CD4-positive, alpha-beta T cell (primary cell): ENCODE results near the gene METTL25B. TPM values are rescaled to one million over a fixed set of nuclear protein-coding genes. Genes with fewer than 3 reads are reported as not detected.

Experiments used
- ATAC-seq: fragments of 200-7000 bp; cut with Tn5 transposase; one replicate; pipeline ENCODE4 v1.10.0; 2022; ENCODE audit warnings: mild to moderate bottlenecking; ENCODE audit not compliant: poor library complexity
- CTCF ChIA-PET: fragments of 350-600 bp; sonication (Branson Sonifier 250); formaldehyde crosslinking; loops from one replicate; lab custom pipeline; 2021; ENCODE audit warnings: antibody characterized with exemption, inconsistent platforms; lab: Charles Lee
- POLR2A ChIA-PET: fragments of 350-600 bp; sonication (Branson Sonifier 250); formaldehyde crosslinking; loops from one replicate; lab custom pipeline; 2021; ENCODE audit warnings: antibody characterized with exemption, inconsistent platforms; lab: Charles Lee
- DNase-seq, 14 experiments: peaks; one replicate each; pipeline ENCODE4 v3.0.0-alpha.2; 2013 to 2020; ENCODE audit warnings: mixed read lengths in 2 of 14
- H3K27ac ChIP-seq, 2 donors: one replicate each; pipeline versions ENCODE4 v1.5.1 to v1.7.0; 2013; ENCODE audit warnings: low read length in 2 of 2, low read depth in 1 of 2, mild to moderate bottlenecking in 1 of 2
- H3K27me3 ChIP-seq, 2 experiments: 1 replicate in 1 of 2; 2 replicates in 1 of 2; pipeline versions ENCODE4 v1.6.1 to v1.7.0; 2013; ENCODE audit warnings: low read length in 2 of 2, control low read depth in 1 of 2, mild to moderate bottlenecking in 1 of 2, moderate library complexity in 1 of 2; ENCODE audit not compliant: insufficient read depth in 2 of 2, control insufficient read depth in 1 of 2
- H3K36me3 ChIP-seq: one replicate; pipeline ENCODE4 v1.6.1; 2013; ENCODE audit warnings: low read length, control low read depth; ENCODE audit not compliant: insufficient read depth
- H3K4me1 ChIP-seq: one replicate; pipeline ENCODE4 v1.6.1; 2013; ENCODE audit warnings: low read length, control low read depth; ENCODE audit not compliant: insufficient read depth
- H3K4me3 ChIP-seq: one replicate; pipeline ENCODE4 v1.5.1; 2013; ENCODE audit warnings: mild to moderate bottlenecking, low read length, moderate library complexity
- H3K9me3 ChIP-seq, 2 experiments: 1 replicate in 1 of 2; 2 replicates in 1 of 2; pipeline versions ENCODE4 v1.6.1 to v1.7.0; 2013; ENCODE audit warnings: low read length in 2 of 2, mild to moderate bottlenecking in 2 of 2, control low read depth in 1 of 2, moderate library complexity in 1 of 2; ENCODE audit not compliant: control insufficient read depth in 1 of 2, insufficient read depth in 1 of 2
- H3K27ac Mint-ChIP-seq: one replicate; pipeline ENCODE4 v1.8.0; 2020; ENCODE audit warnings: mixed read lengths
- H3K27me3 Mint-ChIP-seq: one replicate; pipeline ENCODE4 v1.8.0; 2021; ENCODE audit warnings: mixed read lengths
- H3K36me3 Mint-ChIP-seq: one replicate; pipeline ENCODE4 v1.8.0; 2021; ENCODE audit warnings: low read depth, mixed read lengths
- H3K4me1 Mint-ChIP-seq: one replicate; pipeline ENCODE4 v1.8.0; 2021; ENCODE audit warnings: low read depth, mixed read lengths
- H3K4me3 Mint-ChIP-seq: one replicate; pipeline ENCODE4 v1.8.0; 2020; ENCODE audit warnings: mild to moderate bottlenecking, mixed read lengths
- H3K9me3 Mint-ChIP-seq: one replicate; pipeline ENCODE4 v1.8.0; 2020; ENCODE audit warnings: mixed read lengths
- intact Hi-C, 2 experiments: fragments of 100-400 bp; cut with DNase I in 1 of 2; cut with micrococcal nuclease in 1 of 2; formaldehyde crosslinking; loops; one replicate each; pipeline versions ENCODE4 v1.15.1 to v1.9.0; 2023 to 2025; cut with DNase I, micrococcal nuclease
- total RNA-seq, 174 experiments: library from RNA in 2 of 174; stranded (reverse) in 2 of 174; gene quantifications; one replicate each; pipeline ENCODE4 v1.2.3 and lab custom pipeline; 2021 to 2026
- TF ChIP-seq, protein P1 (sequence below): fragments of 200-600 bp; IDR thresholded peaks from one replicate; pipeline ENCODE4 v1.8.0; 2022; ENCODE audit warnings: antibody characterized with exemption, mild to moderate bottlenecking

The METTL25B gene
- total RNA-seq, 2 experiments from 2014 or later = 10.6 to 12.0 TPM

DNA sequence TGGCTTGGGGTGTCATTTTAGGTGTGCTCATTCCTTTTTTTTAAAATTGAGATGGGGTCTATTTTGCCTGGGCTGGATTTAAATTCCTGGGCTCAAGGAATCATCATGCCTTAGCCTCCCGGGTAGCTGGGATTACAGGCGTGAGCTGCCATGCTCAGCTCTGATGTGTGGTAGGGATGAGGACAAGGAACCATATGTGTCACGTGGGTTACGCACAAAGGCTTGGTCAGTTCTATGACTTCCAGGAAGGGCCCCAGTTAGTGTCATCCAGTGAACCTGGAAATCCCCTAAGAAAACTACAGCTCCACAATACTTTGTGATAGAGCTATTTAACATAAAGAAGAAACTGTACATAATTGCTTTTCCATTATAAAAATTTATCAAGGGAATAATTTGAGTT, 6.7 kb upstream of the METTL25B start:
- H3K27ac ChIP-seq = no peak overlapping the region
- H3K4me1 Mint-ChIP-seq = peaks cover 16% of the 10 kb centered on the region
- no peak overlapping the region for H3K4me3 ChIP-seq
- no peak overlapping the region for H3K4me3 Mint-ChIP-seq
- H3K4me1 ChIP-seq = peaks cover 32% of the 10 kb centered on the region
- H3K9me3 ChIP-seq = no peaks in the 10 kb centered on the region
- peaks cover 61% of the 10 kb centered on the region for H3K36me3 ChIP-seq
- no peaks in the 10 kb centered on the region for H3K27me3 ChIP-seq
- intact Hi-C loops = loop anchor here in 1 of 2 experiments (10.0 kb wide), 2 partner anchors 143 to 217 kb away; partner anchors contain the start of genes MEF2D and NTRK1
- TF ChIP-seq, protein P1, sequence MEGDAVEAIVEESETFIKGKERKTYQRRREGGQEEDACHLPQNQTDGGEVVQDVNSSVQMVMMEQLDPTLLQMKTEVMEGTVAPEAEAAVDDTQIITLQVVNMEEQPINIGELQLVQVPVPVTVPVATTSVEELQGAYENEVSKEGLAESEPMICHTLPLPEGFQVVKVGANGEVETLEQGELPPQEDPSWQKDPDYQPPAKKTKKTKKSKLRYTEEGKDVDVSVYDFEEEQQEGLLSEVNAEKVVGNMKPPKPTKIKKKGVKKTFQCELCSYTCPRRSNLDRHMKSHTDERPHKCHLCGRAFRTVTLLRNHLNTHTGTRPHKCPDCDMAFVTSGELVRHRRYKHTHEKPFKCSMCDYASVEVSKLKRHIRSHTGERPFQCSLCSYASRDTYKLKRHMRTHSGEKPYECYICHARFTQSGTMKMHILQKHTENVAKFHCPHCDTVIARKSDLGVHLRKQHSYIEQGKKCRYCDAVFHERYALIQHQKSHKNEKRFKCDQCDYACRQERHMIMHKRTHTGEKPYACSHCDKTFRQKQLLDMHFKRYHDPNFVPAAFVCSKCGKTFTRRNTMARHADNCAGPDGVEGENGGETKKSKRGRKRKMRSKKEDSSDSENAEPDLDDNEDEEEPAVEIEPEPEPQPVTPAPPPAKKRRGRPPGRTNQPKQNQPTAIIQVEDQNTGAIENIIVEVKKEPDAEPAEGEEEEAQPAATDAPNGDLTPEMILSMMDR = no peak
- peaks cover 53% of the 10 kb centered on the region for H3K36me3 Mint-ChIP-seq
- no peak overlapping the region for H3K27ac Mint-ChIP-seq
- no peaks in the 10 kb centered on the region for H3K27me3 Mint-ChIP-seq
- no peak for ATAC-seq
- no peaks in the 10 kb centered on the region for H3K9me3 Mint-ChIP-seq
- CTCF ChIA-PET = interaction anchor here (0.7 to 2.1 kb wide), 3 partner anchors 16 to 61 kb away, joined by 3 to 6 read pairs (median 3); partner anchors contain the start of gene CRABP2
- no peak for DNase-seq
- POLR2A ChIA-PET = interaction anchor here (0.5 to 1.0 kb wide), 2 partner anchors 9 to 35 kb away, joined by 3 to 4 read pairs; no protein-coding TSS in a partner anchor

DNA sequence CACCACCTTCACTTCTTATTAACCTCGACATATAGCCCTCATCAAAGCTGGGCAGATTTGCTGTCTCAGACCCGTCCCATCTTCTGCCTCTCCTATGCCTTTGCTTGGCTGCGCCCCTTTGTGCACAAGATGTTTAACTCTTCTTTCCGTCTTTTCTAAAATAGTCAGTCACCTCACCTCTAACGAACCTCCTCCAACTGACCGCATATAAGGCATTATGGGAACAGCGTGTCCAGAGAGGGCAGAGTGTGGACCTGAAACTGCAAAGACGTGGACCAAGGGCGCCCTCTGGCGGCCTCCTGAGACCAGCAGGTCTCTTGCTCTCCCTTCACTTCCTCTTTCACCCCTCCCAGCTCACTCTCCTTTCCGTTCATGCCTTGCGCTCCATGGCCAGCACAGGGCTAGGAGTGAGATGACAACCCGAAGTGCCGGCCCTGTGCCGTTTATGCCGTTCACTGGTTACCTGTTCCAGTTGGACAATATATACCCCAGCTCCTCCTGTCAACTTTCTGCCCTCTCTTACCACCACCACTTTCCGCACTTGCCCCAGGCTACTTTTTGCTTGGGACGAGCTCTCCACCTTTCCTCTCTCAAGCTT, 2.5 kb upstream of the METTL25B start:
- Mint-ChIP-seq H3K36me3 (peaks cover 51% of the 10 kb centered on the region), H3K4me1 (peaks cover 30% of the 10 kb centered on the region)
- POLR2A ChIA-PET = interaction anchor here (0.6 to 5.9 kb wide), 17 partner anchors 10 to 134 kb away, joined by 3 to 107 read pairs (median 4); partner anchors contain the start of genes CRABP2, HDGF, MRPL24 and NAXE

DNA sequence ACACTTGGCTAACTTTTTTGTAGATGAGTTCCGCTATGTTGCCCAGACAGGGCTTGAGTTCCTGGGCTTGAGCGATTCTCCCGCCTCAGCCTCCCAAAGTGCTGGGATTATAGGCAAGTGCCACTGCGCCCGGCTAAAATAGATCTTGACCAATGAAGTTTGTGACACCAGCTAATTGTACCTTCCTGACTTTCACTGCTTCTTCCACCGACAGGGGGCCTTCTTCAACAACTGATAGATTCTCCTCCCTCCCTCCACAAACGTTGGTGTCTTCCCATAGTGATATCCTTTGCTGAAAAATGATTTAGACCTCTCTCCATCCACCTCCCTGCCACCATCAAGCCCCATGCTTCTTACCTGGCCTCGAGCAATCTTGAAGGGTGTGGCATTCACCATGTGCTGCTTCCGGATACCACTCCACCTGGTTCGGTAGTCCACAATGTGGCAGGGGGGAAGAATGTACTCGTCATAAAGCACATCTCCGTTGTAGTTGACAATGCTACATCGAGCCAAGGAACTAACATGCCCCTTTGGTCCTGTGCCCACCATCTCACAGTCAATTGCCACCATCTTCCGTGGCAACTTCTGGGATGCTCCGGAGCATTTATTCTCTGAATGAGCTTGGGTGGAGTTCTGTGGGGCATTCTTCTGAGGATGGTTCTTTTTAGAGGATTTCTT, 1.6 kb upstream of the METTL25B start:
- no peaks in the 10 kb centered on the region for H3K27me3 Mint-ChIP-seq
- peaks cover 30% of the 10 kb centered on the region for H3K4me1 Mint-ChIP-seq
- ATAC-seq = no peak
- CTCF ChIA-PET = interaction anchor here (0.7 to 5.1 kb wide), 45 partner anchors 9 to 443 kb away, joined by 3 to 119 read pairs (median 5); partner anchors contain the start of genes CRABP2, HDGF, MRPL24 and NES
- intact Hi-C loops = loop anchor here (1.0 to 10.0 kb wide), 6 partner anchors 66 to 222 kb away; partner anchors contain the start of genes NTRK1 (in 2 of the 2) and MEF2D (in 1 of the 2)
- TF ChIP-seq, protein P1 = peak; percentile 40
- H3K4me3 ChIP-seq = peak overlapping the region; percentile 99
- peak in 9 of 14 experiments; percentile 17 to 76 (median 40) for DNase-seq
- H3K9me3 ChIP-seq = no peaks in the 10 kb centered on the region
- peaks cover 42% of the 10 kb centered on the region for H3K36me3 Mint-ChIP-seq
- no peak overlapping the region for H3K4me3 Mint-ChIP-seq
- H3K9me3 Mint-ChIP-seq = no peaks in the 10 kb centered on the region
- no peak overlapping the region for H3K27ac Mint-ChIP-seq
- POLR2A ChIA-PET = interaction anchor here (0.6 to 5.9 kb wide), 15 partner anchors 9 to 133 kb away, joined by 3 to 107 read pairs (median 6); partner anchors contain the start of genes CRABP2, HDGF, MRPL24 and NTRK1
- no peaks in the 10 kb centered on the region for H3K27me3 ChIP-seq
- H3K27ac ChIP-seq = no peak overlapping the region
- peaks cover 38% of the 10 kb centered on the region for H3K36me3 ChIP-seq
- H3K4me1 ChIP-seq = peaks cover 52% of the 10 kb centered on the region

More for the DNA sequence above, 2.5 kb upstream of the METTL25B start:
- TF ChIP-seq, protein P1 = peak; percentile 91
- Mint-ChIP-seq H3K27me3 (no peaks in the 10 kb centered on the region), H3K9me3 (no peaks in the 10 kb centered on the region), H3K27ac (no peak overlapping the region), H3K4me3 (no peak overlapping the region)
- Histone ChIP-seq H3K9me3 (no peaks in the 10 kb centered on the region), H3K36me3 (peaks cover 47% of the 10 kb centered on the region), H3K4me1 (peaks cover 54% of the 10 kb centered on the region), H3K27ac (no peak overlapping the region), H3K4me3 (peak overlapping the region; percentile 99), H3K27me3 (no peaks in the 10 kb centered on the region)
- CTCF ChIA-PET = interaction anchor here (0.6 to 5.1 kb wide), 55 partner anchors 8 to 443 kb away, joined by 3 to 119 read pairs (median 4); partner anchors contain the start of genes CRABP2, HDGF, MRPL24 and NES
- ATAC-seq (peak; percentile 11), DNase-seq (peak; percentile 66 to 90 (median 76))
- intact Hi-C loops = loop anchor here (1.0 to 10.0 kb wide), 10 partner anchors 18 to 221 kb away; partner anchors contain the start of genes NTRK1 (in 2 of the 2) and MEF2D (in 1 of the 2)
